GM12891 (cell line): ENCODE data around the gene DOCK6.

Experiments used
- POLR2A ChIP-seq: IDR thresholded peaks from 2 replicates; pipeline ENCODE4 v1.6.1; 2011; ENCODE audit warnings: low read depth, low read length, control low read depth
- POLR2AphosphoS5 ChIP-seq: IDR thresholded peaks from 2 replicates; pipeline ENCODE4 v1.6.1; 2011; ENCODE audit warnings: low read depth, low read length, control low read depth

DNA sequence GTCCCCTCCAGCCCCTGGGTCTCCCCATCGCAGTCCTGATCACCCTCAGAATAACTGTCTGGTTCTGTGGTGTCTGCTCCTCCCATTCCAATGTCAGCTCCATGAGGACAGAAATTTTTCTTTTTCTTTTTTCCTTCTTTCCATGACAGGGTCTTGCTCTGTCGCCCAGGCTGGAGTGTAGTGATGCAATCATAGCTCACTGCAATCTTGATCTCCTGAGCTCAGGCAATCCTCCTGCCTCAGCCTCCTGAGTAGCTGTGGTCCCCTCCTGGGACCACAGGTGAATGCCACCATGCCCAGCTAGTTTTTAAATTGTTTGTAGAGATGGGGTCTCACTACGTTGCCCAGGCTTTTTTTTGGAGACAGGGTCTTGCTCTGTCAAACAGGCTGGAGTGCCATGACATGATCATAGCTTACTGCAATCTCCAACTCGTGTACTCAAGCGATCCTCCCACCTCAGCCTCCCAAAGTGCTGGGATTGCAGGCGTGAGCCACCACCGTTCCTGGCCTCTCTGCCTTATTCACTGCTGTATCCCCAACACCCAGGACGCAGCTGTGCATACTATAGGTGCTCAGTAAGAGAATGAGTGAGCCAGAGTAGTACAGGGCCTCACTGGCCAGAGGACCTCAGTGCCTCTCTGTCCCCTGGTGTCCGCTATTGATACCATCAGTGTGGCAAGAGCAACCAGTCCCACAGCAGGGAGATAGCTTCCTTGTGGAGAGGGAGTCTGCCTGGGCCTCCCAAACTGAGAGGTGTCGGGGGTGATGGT lies 5.2 kb upstream of the DOCK6 start:
- TF ChIP-seq POLR2A: no peak
- TF ChIP-seq POLR2AphosphoS5: no peak
